K562 (cell line): ENCODE data around the gene HSF2. TPM values are rescaled to one million over a fixed set of nuclear protein-coding genes. Genes with fewer than 3 reads are reported as not detected.

Experiments used
- ATAC-seq: fragments of 200-7000 bp; cut with Tn5 transposase; 3 replicates; pipeline ENCODE4 v1.9.1; 2020; ENCODE audit warnings: moderate library complexity
- BruUV-seq: library from RNA; stranded (reverse); fragments of 400-500 nt; replicated peaks from 2 replicates; lab custom pipeline; 2021; lab: Mats Ljungman, UMichigan
- CTCF ChIA-PET: fragments of 300-600 bp; formaldehyde crosslinking; extraction: SDS; loops from one replicate; lab custom pipeline; 2021; ENCODE audit warnings: low intra/inter-chr PET ratio; lab: Yijun Ruan, JAX
- POLR2A ChIA-PET: fragments of 300-600, 350-650 bp; sonication (Branson Sonifier 250); formaldehyde crosslinking; extraction: SDS; loops from one replicate; lab custom pipeline; 2021; ENCODE audit warnings: antibody characterized with exemption, inconsistent platforms; lab: Yijun Ruan, JAX
- DNase-seq, 4 experiments: peaks; one replicate each; pipeline versions ENCODE4 v3.0.0 to v3.0.0-alpha.2; 2011 to 2018; ENCODE audit warnings: low spot score in 3 of 4, mixed read lengths in 3 of 4; ENCODE audit errors: extremely low read depth in 1 of 4
- FAIRE-seq: peaks from 2 replicates; lab custom pipeline; 2011; peaks lifted over from hg19 to GRCh38; lab: Jason Lieb, UNC
- H2AFZ ChIP-seq: 2 replicates; pipeline ENCODE4 v1.6.0; 2011; ENCODE audit warnings: low read depth, low read length, control low read depth, inconsistent platforms
- H3K27ac ChIP-seq: fragments of 200-600 bp; 3 replicates; pipeline ENCODE4 v1.8.0; 2011; ENCODE audit warnings: low read depth, mild to moderate bottlenecking, control low read depth, inconsistent platforms, low read length, moderate library complexity, mixed read lengths; ENCODE audit errors: extremely low read depth
- H3K27me3 ChIP-seq, 2 experiments: fragments of 300-600 bp in 1 of 2; 2 replicates in 1 of 2; 3 replicates in 1 of 2; pipeline versions ENCODE4 v1.6.0 to v1.8.0; 2011; ENCODE audit warnings: inconsistent platforms in 2 of 2, low read length in 2 of 2, mild to moderate bottlenecking in 1 of 2, mixed read lengths in 1 of 2, moderate library complexity in 1 of 2; ENCODE audit not compliant: control insufficient read depth in 2 of 2, insufficient read depth in 2 of 2
- H3K36me3 ChIP-seq: fragments of 300-600 bp; 3 replicates; pipeline ENCODE4 v1.8.0; 2011; ENCODE audit warnings: mild to moderate bottlenecking, low read length, inconsistent platforms; ENCODE audit not compliant: control insufficient read depth, insufficient read depth
- H3K4me1 ChIP-seq, 2 experiments: fragments of 200-600 bp in 1 of 2; replicated peaks in 1 of 2; 2 replicates in 1 of 2; 3 replicates in 1 of 2; pipeline versions ENCODE4 v1.5.1 to v1.8.0; 2011; ENCODE audit warnings: inconsistent platforms in 2 of 2, low read length in 2 of 2, mild to moderate bottlenecking in 1 of 2, mixed read lengths in 1 of 2, moderate library complexity in 1 of 2; ENCODE audit not compliant: control insufficient read depth in 2 of 2, insufficient read depth in 2 of 2
- H3K4me2 ChIP-seq: 2 replicates; pipeline ENCODE4 v1.6.1; 2011; ENCODE audit warnings: low read length, control low read depth, inconsistent platforms, mixed read lengths; ENCODE audit not compliant: insufficient read depth
- H3K4me3 ChIP-seq: fragments of 200-600 bp; sonication (generic), shearing (Covaris generic); 2 replicates; pipeline ENCODE4 v1.5.1; 2016; ENCODE audit warnings: control low read depth, inconsistent platforms
- H3K79me2 ChIP-seq: fragments of 200-600 bp; 3 replicates; pipeline ENCODE4 v1.8.0; 2011; ENCODE audit warnings: low read length, inconsistent platforms; ENCODE audit not compliant: control insufficient read depth, insufficient read depth
- H3K9ac ChIP-seq, 2 experiments: 2 replicates each; pipeline versions ENCODE4 v1.6.0 to v1.6.1; 2011; ENCODE audit warnings: low read depth in 2 of 2, low read length in 2 of 2, control low read depth in 1 of 2, inconsistent platforms in 1 of 2, mild to moderate bottlenecking in 1 of 2, mixed read lengths in 1 of 2; ENCODE audit not compliant: insufficient read depth in 1 of 2
- H3K9me1 ChIP-seq: one replicate; pipeline ENCODE4 v1.6.0; 2011; ENCODE audit warnings: inconsistent platforms, mild to moderate bottlenecking, low read length, moderate library complexity; ENCODE audit not compliant: control insufficient read depth, insufficient read depth
- H3K9me3 ChIP-seq: replicated peaks from 2 replicates; pipeline ENCODE4 v1.5.1; 2011; ENCODE audit warnings: low read depth, low read length, inconsistent platforms; ENCODE audit not compliant: control insufficient read depth, insufficient read depth
- H4K20me1 ChIP-seq: replicated peaks from 2 replicates; pipeline ENCODE4 v1.6.1; 2011; ENCODE audit warnings: low read length, inconsistent platforms, mixed read lengths; ENCODE audit not compliant: control insufficient read depth, insufficient read depth
- ARID1B ChIP-seq: fragments of 450-650 bp; IDR thresholded peaks from 2 replicates; pipeline ENCODE4 v1.6.1; 2016; ENCODE audit warnings: antibody characterized with exemption, mild to moderate bottlenecking, inconsistent platforms
- ARNT ChIP-seq, 2 experiments: fragments of 450-650 bp; IDR thresholded peaks; 2 replicates each; pipeline ENCODE4 v1.6.1; 2016; ENCODE audit warnings: mild to moderate bottlenecking in 1 of 2
- C11orf30 ChIP-seq: fragments of 450-650 bp; IDR thresholded peaks from 2 replicates; pipeline ENCODE4 v1.6.1; 2016; ENCODE audit warnings: low read depth, mild to moderate bottlenecking
- HDAC8 ChIP-seq: fragments of 450-650 bp; IDR thresholded peaks from 2 replicates; pipeline ENCODE4 v1.6.1; 2016; ENCODE audit warnings: mild to moderate bottlenecking, missing genetic modification characterization, moderate library complexity, missing compliant biosample characterization
- HOXB6 ChIP-seq: fragments of 250-450 bp; sonication (Bioruptor Pico); IDR thresholded peaks from 2 replicates; pipeline ENCODE4 v1.5.1; 2022; ENCODE audit warnings: mild to moderate bottlenecking, borderline replicate concordance
- MNT ChIP-seq, 2 experiments: fragments of 450-650 bp; conservative IDR thresholded peaks; 2 replicates each; pipeline ENCODE4 v1.6.1; 2017; ENCODE audit warnings: mild to moderate bottlenecking in 2 of 2, moderate library complexity in 2 of 2
- NR2C2 ChIP-seq, 2 experiments: fragments of 200-800 bp in 1 of 2; sonication (Bioruptor generic) in 1 of 2; sonication (generic) in 1 of 2; formaldehyde crosslinking in 1 of 2; IDR thresholded peaks; 2 replicates each; pipeline versions ENCODE4 v1.6.1 to v1.8.0; 2016 to 2022; ENCODE audit warnings: mild to moderate bottlenecking in 1 of 2, missing compliant biosample characterization in 1 of 2, missing genetic modification characterization in 1 of 2, missing genetic modification reagents in 1 of 2
- POLR2H ChIP-seq: IDR thresholded peaks from 2 replicates; pipeline ENCODE4 v1.6.1; 2016; ENCODE audit warnings: missing genetic modification characterization, low read depth, mild to moderate bottlenecking, control low read depth, missing compliant biosample characterization, moderate library complexity
- RFX1 ChIP-seq: fragments of 450-650 bp; IDR thresholded peaks from 2 replicates; pipeline ENCODE4 v1.6.1; 2016; ENCODE audit warnings: mild to moderate bottlenecking, moderate library complexity
- ZNF140 ChIP-seq: fragments of 250-450 bp; sonication (Bioruptor Pico); IDR thresholded peaks from 2 replicates; pipeline ENCODE4 v1.8.0; 2021; ENCODE audit warnings: moderate library complexity, mild to moderate bottlenecking, inconsistent platforms
- ZNF316 ChIP-seq: fragments of 450-650 bp; IDR thresholded peaks from 2 replicates; pipeline ENCODE4 v1.6.1; 2016
- WGBS: fragments of 100-300 bp; shearing (Covaris generic); methylation state at CpG from one replicate; pipeline ENCODE4 v1.1.6; 2016; ENCODE audit warnings: low coverage, mixed read lengths; ENCODE audit not compliant: insufficient coverage; ENCODE audit errors: missing lambda C conversion rate; 5-methylcytosine and 5-hydroxymethylcytosine counted together
- in situ Hi-C: fragments of 300-500 bp; cut with MboI; formaldehyde crosslinking; loops from 4 replicates; pipeline ENCODE4 v1.15.0; 2018; ENCODE audit warnings: inconsistent platforms, mixed read lengths
- intact Hi-C: fragments of 100-400 bp; cut with micrococcal nuclease; formaldehyde crosslinking; loops from 2 replicates; pipeline ENCODE4 v1.14.2; 2022
- polyA plus RNA-seq, 8 experiments: library from polyadenylated mRNA; depleted of rRNA in 4 of 8; stranded (reverse) in 5 of 8; unstranded in 3 of 8; fragments of >200 nt; fragmentation: Nextera tagmentation in 2 of 8; fragmentation: Illumina TruSeq in 1 of 8; extraction: Ambion mirVana in 2 of 8; extraction: Trizol in 1 of 8; gene quantifications; 2 replicates each; pipeline versions ENCODE4 v1.2.1 to v1.2.3, GENCODE V29; 2011 to 2014; ENCODE audit warnings: inconsistent platforms in 1 of 8, missing spikeins in 1 of 8
- total RNA-seq, 7 experiments: library from RNA; depleted of rRNA in 6 of 7; stranded (reverse); fragments of >200 nt in 6 of 7; fragmentation: Illumina TruSeq in 2 of 7; extraction: Trizol in 2 of 7; gene quantifications; 2 replicates each; pipeline versions ENCODE4 v1.2.1 to v1.2.3, GENCODE V29; 2011 to 2021; ENCODE audit warnings: low replicate concordance in 1 of 7

Gene HSF2
- total and polyA plus RNA-seq, 9 of the 15 experiments (the other 6 are each of a cell fraction or from before 2014, with no cell fraction given) = 19.1 to 73.1 (median 29.2) TPM

DNA sequence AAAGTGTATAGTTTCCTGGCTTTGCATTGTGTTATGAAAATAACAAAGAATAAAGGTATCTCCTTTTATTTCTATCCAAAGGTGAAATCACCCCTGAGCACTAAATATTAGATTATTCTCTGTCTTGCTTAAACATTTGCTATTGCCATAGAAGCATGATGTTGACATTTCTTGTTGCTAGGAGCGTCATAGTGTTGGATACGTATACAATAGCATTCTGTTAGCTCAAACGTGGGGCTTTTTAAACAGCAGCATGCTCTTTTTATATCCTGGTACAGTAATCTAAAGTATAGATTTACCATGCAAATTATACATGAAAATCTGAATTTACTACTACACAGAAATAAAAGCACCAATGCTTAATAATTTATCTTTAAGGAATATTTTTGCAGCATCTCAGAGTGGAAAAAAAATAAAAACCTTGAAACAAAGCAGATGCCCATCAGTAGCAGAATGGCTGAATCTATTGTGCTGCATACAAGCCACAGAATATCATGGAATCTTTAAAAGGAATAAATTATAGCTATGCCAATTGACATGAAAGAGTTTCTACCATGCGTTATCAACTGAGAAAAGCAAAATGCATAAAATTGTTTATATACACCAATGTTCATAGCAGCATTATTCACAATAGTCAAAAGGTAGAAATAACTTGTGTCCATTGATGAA, 9.6 kb upstream of the HSF2 start:
- BruUV-seq = no TSS peak
- Histone ChIP-seq H3K9me1 (no peaks in the 10 kb centered on the region), H3K27ac (no peak overlapping the region), H3K9me3 (no peaks in the 10 kb centered on the region), H3K4me3 (no peak overlapping the region), H3K4me1 (peaks cover 0 to 3% of the 10 kb centered on the region in 2 experiments; a peak in 3 of 5 replicates), H3K27me3 (no peaks in the 10 kb centered on the region), H4K20me1 (no peaks in the 10 kb centered on the region), H3K79me2 (no peaks in the 10 kb centered on the region), H3K36me3 (no peaks in the 10 kb centered on the region), H3K9ac (no peak overlapping the region), H3K4me2 (no peak overlapping the region), H2AFZ (no peak overlapping the region)
- DNase-seq (no peak), FAIRE-seq (no peak), ATAC-seq (no peak)
- no peak for TF ChIP-seq ZNF140
- peak; percentile 23; the same call in 1 of the 2 replicates for TF ChIP-seq RFX1
- intact Hi-C loops (no loop called here), in situ Hi-C loops (no loop called here)
- CTCF ChIA-PET = no interaction called here
- POLR2A ChIA-PET = interaction anchor here (0.9 kb wide), 1 partner anchor 12 kb away, joined by 3 read pairs; no protein-coding TSS in a partner anchor
- 40% methylated on average over 4 of the region's 4 CpGs for WGBS

- BruUV-seq = no TSS peak
- H3K9me3 ChIP-seq = no peaks in the 10 kb centered on the region
- no peaks in the 10 kb centered on the region for H3K79me2 ChIP-seq
- ChIA-PET POLR2A (interaction anchor here (1.1 kb wide), 1 partner anchor 103 kb away, joined by 3 read pairs; no protein-coding TSS in a partner anchor), CTCF (no interaction called here)
- DNase-seq (no peak), ATAC-seq (peak; percentile 88), FAIRE-seq (no peak)
- peak overlapping the region in 1 of 2 experiments; percentile 31; a peak in 1 of 4 replicates for H3K9ac ChIP-seq
- 29% methylated on average over 6 of the region's 6 CpGs for WGBS
- peak overlapping the region; percentile 89 for H2AFZ ChIP-seq
- H3K27ac ChIP-seq = peak overlapping the region; percentile 60; the same call in 2 of the 3 replicates
- no peaks in the 10 kb centered on the region for H3K27me3 ChIP-seq
- intact Hi-C loops = no loop called here
- H3K4me3 ChIP-seq = no peak overlapping the region
- H3K4me2 ChIP-seq = no peak overlapping the region; the same call in 1 of the 2 replicates
- H3K4me1 ChIP-seq = peaks cover 0 to 3% of the 10 kb centered on the region in 2 experiments; a peak in 3 of 5 replicates
- H3K36me3 ChIP-seq = no peaks in the 10 kb centered on the region
- in situ Hi-C loops = no loop called here
- H3K9me1 ChIP-seq = no peaks in the 10 kb centered on the region
- no peaks in the 10 kb centered on the region for H4K20me1 ChIP-seq
- TF ChIP-seq POLR2H (tag) (0 out of 2 replicates have a peak, but pooled peaks have one; percentile 5), ARID1B (peak; percentile 25; the same call in 1 of the 2 replicates), ZNF316 (peak; percentile 72), ARNT (IDR thresholded peaks at IDR 0.05) (no peak), HDAC8 (no peak), MNT (conservative IDR thresholded peaks at IDR 0.05) (0 out of 4 replicates have a peak, but pooled peaks of 1 of the 2 experiments have one; percentile 20), C11orf30 (peak; percentile 75), HOXB6 (no peak), NR2C2 (CRISPR knock-in tag; IDR thresholded peaks at IDR 0.05) (no peak), NR2C2 (tag; IDR thresholded peaks at IDR 0.05) (0 out of 2 replicates have a peak, but pooled peaks have one; percentile 22)
Observed at GRCh38 chr6:122392564-122393350, 6.7 kb upstream of the HSF2 start.
